Activated CD4-positive, alpha-beta T cell treated with anti-CD3 and anti-CD28 coated beads for 36 hours (primary cell): ENCODE measurements around the gene STRIP1. TPM values are rescaled to one million over a fixed set of nuclear protein-coding genes. Genes with fewer than 3 reads are reported as not detected.

Experiments used
- ATAC-seq: fragments of 200-7000 bp; cut with Tn5 transposase; one replicate; pipeline ENCODE4 v1.10.0; 2021; ENCODE audit warnings: mild to moderate bottlenecking, moderate library complexity
- CTCF ChIA-PET: fragments of 350-600 bp; sonication (Branson Sonifier 250); formaldehyde crosslinking; loops from one replicate; lab custom pipeline; 2021; ENCODE audit warnings: antibody characterized with exemption; lab: Charles Lee
- POLR2A ChIA-PET: fragments of 350-600 bp; sonication (Branson Sonifier 250); formaldehyde crosslinking; loops from one replicate; lab custom pipeline; 2021; ENCODE audit warnings: antibody characterized with exemption, inconsistent platforms; lab: Charles Lee
- DNase-seq: peaks from one replicate; pipeline ENCODE4 v3.0.0-alpha.2; 2020
- H3K27ac Mint-ChIP-seq: one replicate; pipeline ENCODE4 v1.8.0; 2021; ENCODE audit warnings: mixed read lengths
- H3K27me3 Mint-ChIP-seq: one replicate; pipeline ENCODE4 v1.8.0; 2021; ENCODE audit warnings: mixed read lengths
- H3K36me3 Mint-ChIP-seq: one replicate; pipeline ENCODE4 v1.8.0; 2021; ENCODE audit warnings: low read depth, mixed read lengths
- H3K4me1 Mint-ChIP-seq: one replicate; pipeline ENCODE4 v1.8.0; 2021; ENCODE audit warnings: mixed read lengths
- H3K4me3 Mint-ChIP-seq: one replicate; pipeline ENCODE4 v1.8.0; 2021; ENCODE audit warnings: mild to moderate bottlenecking, moderate library complexity, mixed read lengths
- H3K9me3 Mint-ChIP-seq: one replicate; pipeline ENCODE4 v1.8.0; 2021; ENCODE audit warnings: low read depth, mixed read lengths
- intact Hi-C, 2 experiments: fragments of 100-400 bp; cut with DNase I in 1 of 2; cut with micrococcal nuclease in 1 of 2; formaldehyde crosslinking; loops; one replicate each; pipeline versions ENCODE4 v1.14.2 to v1.15.1; 2022 to 2024; cut with DNase I, micrococcal nuclease
- total RNA-seq, 2 experiments: library from RNA; stranded (reverse); gene quantifications; one replicate each; pipeline ENCODE4 v1.2.3, GENCODE V29; 2021

Gene STRIP1
- total RNA-seq, 2 experiments from 2014 or later, result 20.7 to 21.5 TPM

- Mint-ChIP-seq H3K9me3 (no peaks in the 10 kb centered on the region), H3K27ac (no peak overlapping the region), H3K4me1 (peaks cover 31% of the 10 kb centered on the region), H3K36me3 (peaks cover 11% of the 10 kb centered on the region), H3K27me3 (no peaks in the 10 kb centered on the region), H3K4me3 (no peak overlapping the region)
- DNase-seq (no peak), ATAC-seq (no peak)
- intact Hi-C loops, result no loop called here
- ChIA-PET CTCF (interaction anchor here (2.5 to 2.9 kb wide), 3 partner anchors 10 to 35 kb away, joined by 11 to 25 read pairs (median 13); partner anchors contain the start of gene AHCYL1), POLR2A (interaction anchor here (2.0 kb wide), 1 partner anchor 10 kb away, joined by 4 read pairs; the partner anchor contains the start of gene AHCYL1)
Observed at GRCh38 chr1:109994654-109995053, 39.8 kb upstream of the STRIP1 start.

DNA sequence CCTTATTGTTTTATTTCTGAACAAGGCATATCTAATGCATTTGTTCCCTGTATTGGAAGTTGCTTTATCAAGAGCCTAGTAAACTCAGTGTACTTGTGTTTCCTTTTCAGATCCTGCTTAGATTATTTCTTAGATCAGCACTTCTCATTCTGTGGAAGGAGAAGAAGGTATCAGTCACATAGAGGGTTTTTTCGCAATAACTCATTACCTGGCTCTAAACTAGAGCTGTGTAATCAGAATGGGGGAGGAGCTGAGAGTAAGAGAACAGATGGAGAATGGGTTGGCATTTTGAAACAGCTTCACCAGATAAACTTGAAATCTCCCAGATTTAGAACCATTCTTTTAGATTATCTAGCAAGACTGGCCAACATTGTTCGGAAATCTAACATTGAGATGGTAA lies 38.9 kb upstream of the STRIP1 start:
- H3K36me3 Mint-ChIP-seq, result peaks cover 6% of the 10 kb centered on the region
- ChIA-PET CTCF (interaction anchor here (0.6 to 2.9 kb wide), 4 partner anchors 11 to 34 kb away, joined by 3 to 13 read pairs (median 10); partner anchors contain the start of gene AHCYL1), POLR2A (interaction anchor here (1.6 kb wide), 1 partner anchor 10 kb away, joined by 5 read pairs; no protein-coding TSS in a partner anchor)
- no peak overlapping the region for H3K27ac Mint-ChIP-seq
- no peak overlapping the region for H3K4me3 Mint-ChIP-seq
- DNase-seq, result no peak
- ATAC-seq, result peak; percentile 53
- H3K9me3 Mint-ChIP-seq, result no peaks in the 10 kb centered on the region
- H3K27me3 Mint-ChIP-seq, result no peaks in the 10 kb centered on the region
- intact Hi-C loops, result no loop called here
- H3K4me1 Mint-ChIP-seq, result peaks cover 27% of the 10 kb centered on the region

DNA sequence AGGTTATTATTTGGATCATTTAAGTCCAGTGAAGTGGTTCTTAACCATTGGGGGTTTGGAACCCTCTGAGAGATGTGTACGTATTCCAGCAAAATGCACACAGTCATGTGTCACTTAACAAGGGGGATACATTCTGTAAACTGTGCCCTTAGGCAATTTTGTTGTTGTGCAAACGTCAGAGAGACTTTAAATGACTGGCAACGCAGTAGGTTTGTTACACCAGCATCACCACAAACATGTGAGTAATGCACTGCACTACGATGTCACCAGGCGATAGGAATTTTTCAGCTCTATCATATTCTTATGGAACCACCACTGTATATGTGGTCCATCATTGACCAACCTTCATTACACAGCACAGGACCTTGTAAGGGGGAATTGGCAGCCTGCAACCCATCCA lies 37.9 kb upstream of the STRIP1 start:
- H3K27ac Mint-ChIP-seq, result no peak overlapping the region
- ATAC-seq, result peak; percentile 16
- H3K9me3 Mint-ChIP-seq, result no peaks in the 10 kb centered on the region
- ChIA-PET CTCF (interaction anchor here (1.0 to 2.9 kb wide), 4 partner anchors 12 to 38 kb away, joined by 3 to 13 read pairs (median 10); partner anchors contain the start of genes AHCYL1 and STRIP1), POLR2A (interaction anchor here (1.6 kb wide), 1 partner anchor 11 kb away, joined by 5 read pairs; no protein-coding TSS in a partner anchor)
- DNase-seq, result no peak
- peaks cover 23% of the 10 kb centered on the region for H3K4me1 Mint-ChIP-seq
- no peak overlapping the region for H3K4me3 Mint-ChIP-seq
- H3K27me3 Mint-ChIP-seq, result no peaks in the 10 kb centered on the region
- intact Hi-C loops, result no loop called here
- peaks cover 5% of the 10 kb centered on the region for H3K36me3 Mint-ChIP-seq

GRCh38 chr1:109997204-109997866 lies 37.1 kb upstream of the STRIP1 start:
- peaks cover 22% of the 10 kb centered on the region for H3K4me1 Mint-ChIP-seq
- DNase-seq, result no peak
- H3K36me3 Mint-ChIP-seq, result peaks cover 4% of the 10 kb centered on the region
- no peak for ATAC-seq
- ChIA-PET POLR2A (no interaction called here), CTCF (interaction anchor here (0.6 to 2.4 kb wide), 5 partner anchors 13 to 831 kb away, joined by 3 to 8 read pairs (median 3); partner anchors contain the start of genes AHCYL1 and STRIP1)
- intact Hi-C loops, result no loop called here
- no peaks in the 10 kb centered on the region for H3K27me3 Mint-ChIP-seq
- H3K9me3 Mint-ChIP-seq, result no peaks in the 10 kb centered on the region
- H3K4me3 Mint-ChIP-seq, result no peak overlapping the region
- H3K27ac Mint-ChIP-seq, result no peak overlapping the region

- Mint-ChIP-seq H3K27me3 (no peaks in the 10 kb centered on the region), H3K4me3 (no peak overlapping the region), H3K4me1 (peaks cover 25% of the 10 kb centered on the region), H3K9me3 (no peaks in the 10 kb centered on the region), H3K27ac (no peak overlapping the region), H3K36me3 (peaks cover 4% of the 10 kb centered on the region)
- CTCF ChIA-PET, result interaction anchor here (0.6 to 2.4 kb wide), 6 partner anchors 10 to 831 kb away, joined by 3 to 8 read pairs (median 4); partner anchors contain the start of gene AHCYL1
- DNase-seq, result no peak
- POLR2A ChIA-PET, result no interaction called here
- no peak for ATAC-seq
- intact Hi-C loops, result no loop called here
Observed at GRCh38 chr1:109997867-109998229, 36.6 kb upstream of the STRIP1 start.

DNA sequence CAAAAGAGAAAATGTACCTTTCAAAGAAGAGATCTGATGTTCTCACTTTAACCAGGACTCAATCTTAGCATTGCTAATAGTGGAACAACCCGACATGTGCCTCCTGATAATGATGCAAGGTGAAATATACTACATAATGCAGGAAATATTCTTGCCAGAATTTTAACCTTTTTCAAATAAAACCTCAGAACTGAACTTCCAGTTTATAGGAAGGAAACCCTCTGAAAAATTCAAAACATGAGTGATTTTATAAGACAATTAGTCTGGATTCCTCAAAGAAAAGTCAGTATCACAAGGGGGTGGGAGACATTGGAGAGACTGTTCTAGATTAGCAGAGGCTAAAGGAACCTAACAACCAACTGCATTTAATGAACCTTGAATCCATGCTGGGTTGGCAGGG lies 31.7 kb upstream of the STRIP1 start:
- Mint-ChIP-seq H3K4me3 (no peak overlapping the region), H3K36me3 (peaks cover 6% of the 10 kb centered on the region), H3K9me3 (no peaks in the 10 kb centered on the region), H3K4me1 (peaks cover 24% of the 10 kb centered on the region), H3K27me3 (no peaks in the 10 kb centered on the region), H3K27ac (no peak overlapping the region)
- POLR2A ChIA-PET, result no interaction called here
- DNase-seq, result no peak
- no peak for ATAC-seq
- CTCF ChIA-PET, result interaction anchor here (0.9 to 1.4 kb wide), 2 partner anchors 9 to 18 kb away, joined by 3 to 6 read pairs; partner anchors contain the start of gene AHCYL1
- intact Hi-C loops, result no loop called here

GRCh38 chr1:110003747-110004428 lies 30.5 kb upstream of the STRIP1 start:
- Mint-ChIP-seq H3K4me1 (peaks cover 24% of the 10 kb centered on the region), H3K9me3 (no peaks in the 10 kb centered on the region), H3K36me3 (peaks cover 9% of the 10 kb centered on the region), H3K27me3 (no peaks in the 10 kb centered on the region), H3K4me3 (peak overlapping the region; percentile 14), H3K27ac (peak overlapping the region; percentile 81)
- CTCF ChIA-PET, result interaction anchor here (1.0 to 1.6 kb wide), 3 partner anchors 18 to 25 kb away, joined by 3 to 9 read pairs (median 3); partner anchors contain the start of gene AHCYL1
- ATAC-seq, result peak; percentile 96
- intact Hi-C loops, result loop anchor here in 1 of 2 experiments (1.0 kb wide), 1 partner anchor 25 kb away; no protein-coding TSS in a partner anchor
- POLR2A ChIA-PET, result interaction anchor here (0.6 to 1.0 kb wide), 2 partner anchors 18 to 383 kb away, joined by 3 read pairs; no protein-coding TSS in a partner anchor
- peak; percentile 76 for DNase-seq

DNA sequence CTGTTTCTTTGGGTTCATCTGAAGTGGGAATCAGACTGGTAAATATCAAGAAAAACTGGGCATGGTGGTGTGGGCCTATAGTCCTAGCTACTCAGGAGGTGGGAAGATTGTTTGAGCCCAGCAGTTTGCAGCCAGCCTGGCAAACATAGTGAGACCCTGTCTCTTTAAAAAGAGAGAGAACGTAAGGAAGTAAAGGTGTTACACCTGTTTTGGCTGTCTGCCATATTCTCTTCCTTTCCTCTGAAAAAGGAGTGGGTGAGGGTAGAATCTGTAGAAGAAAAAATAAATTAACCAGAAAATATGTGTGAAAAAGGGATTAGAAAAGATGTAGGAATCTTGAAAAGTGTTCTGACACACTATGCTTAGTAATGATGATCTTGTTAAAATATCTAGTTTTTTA lies 29.8 kb upstream of the STRIP1 start:
- POLR2A ChIA-PET, result no interaction called here
- DNase-seq (no peak), ATAC-seq (no peak)
- intact Hi-C loops, result loop anchor here in 1 of 2 experiments (1.0 kb wide), 1 partner anchor 25 kb away; no protein-coding TSS in a partner anchor
- Mint-ChIP-seq H3K4me1 (peaks cover 24% of the 10 kb centered on the region), H3K9me3 (no peaks in the 10 kb centered on the region), H3K27ac (peak overlapping the region; percentile 81), H3K27me3 (no peaks in the 10 kb centered on the region), H3K36me3 (peaks cover 13% of the 10 kb centered on the region), H3K4me3 (peak overlapping the region; percentile 14)
- CTCF ChIA-PET, result interaction anchor here (1.4 to 2.7 kb wide), 3 partner anchors 20 to 25 kb away, joined by 3 to 14 read pairs (median 9); partner anchors contain the start of gene AHCYL1

DNA sequence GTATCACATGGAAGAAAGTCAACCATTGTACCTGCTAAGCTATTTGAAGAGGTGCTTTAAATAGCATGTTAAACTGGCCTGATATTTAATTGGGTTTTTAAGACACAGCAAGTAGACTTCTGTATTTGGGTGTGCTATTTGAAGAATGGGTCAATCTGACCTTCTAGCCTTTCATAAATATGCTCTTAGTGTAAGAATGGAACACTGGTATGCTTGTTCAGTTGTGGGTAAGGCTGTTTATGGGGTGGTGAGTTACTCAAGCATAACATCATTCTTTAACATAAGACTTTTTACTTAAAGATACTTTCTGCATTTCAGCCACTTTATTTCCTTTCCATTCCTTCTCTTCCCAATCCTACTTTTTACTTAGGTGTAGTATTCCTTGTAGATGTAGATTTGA lies 28.5 kb upstream of the STRIP1 start:
- ChIA-PET POLR2A (no interaction called here), CTCF (interaction anchor here (0.6 to 2.7 kb wide), 7 partner anchors 22 to 366 kb away, joined by 3 to 14 read pairs (median 5); partner anchors contain the start of genes AHCYL1 and SLC6A17)
- no peak overlapping the region for H3K4me3 Mint-ChIP-seq
- H3K4me1 Mint-ChIP-seq, result peaks cover 24% of the 10 kb centered on the region
- H3K27me3 Mint-ChIP-seq, result no peaks in the 10 kb centered on the region
- ATAC-seq (no peak), DNase-seq (no peak)
- intact Hi-C loops, result no loop called here
- no peaks in the 10 kb centered on the region for H3K9me3 Mint-ChIP-seq
- H3K27ac Mint-ChIP-seq, result no peak overlapping the region
- peaks cover 19% of the 10 kb centered on the region for H3K36me3 Mint-ChIP-seq

DNA sequence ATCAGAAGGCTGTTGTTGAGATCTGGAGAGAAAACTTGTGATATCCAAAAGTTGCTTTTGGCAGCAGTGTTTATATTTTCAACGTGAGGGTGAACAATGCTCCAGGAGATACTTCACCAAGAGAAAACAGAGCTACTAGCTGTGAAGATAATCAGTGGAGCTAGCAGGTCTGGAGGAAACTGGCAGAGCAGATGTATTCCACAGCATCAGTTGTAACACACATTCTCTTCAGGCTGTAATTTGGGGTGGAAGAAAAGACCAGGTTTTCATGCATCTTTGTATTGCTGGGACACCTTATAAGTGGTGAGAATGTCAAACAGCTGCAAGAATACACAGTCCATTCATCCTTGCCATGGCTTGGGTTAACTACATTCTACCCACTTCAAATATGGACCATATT lies 27.9 kb upstream of the STRIP1 start:
- CTCF ChIA-PET, result interaction anchor here (0.6 to 2.7 kb wide), 8 partner anchors 21 to 366 kb away, joined by 3 to 14 read pairs (median 4); partner anchors contain the start of genes AHCYL1 and STRIP1
- H3K9me3 Mint-ChIP-seq, result no peaks in the 10 kb centered on the region
- H3K36me3 Mint-ChIP-seq, result peaks cover 20% of the 10 kb centered on the region
- ATAC-seq, result no peak
- intact Hi-C loops, result no loop called here
- H3K4me3 Mint-ChIP-seq, result no peak overlapping the region
- no peak for DNase-seq
- H3K27me3 Mint-ChIP-seq, result no peaks in the 10 kb centered on the region
- POLR2A ChIA-PET, result no interaction called here
- H3K27ac Mint-ChIP-seq, result no peak overlapping the region
- peaks cover 24% of the 10 kb centered on the region for H3K4me1 Mint-ChIP-seq
